Mammary epithelial cell (primary cell): ENCODE measurements around the gene RBM17.
"Not testable (repeated sequence)": the region's sequence is repeated elsewhere in the genome, so short reads cannot be mapped to it uniquely, and the experiment has no call there.

Experiments
- EZH2 ChIP-seq: IDR thresholded peaks from 2 replicates; pipeline ENCODE4 v1.6.1; 2012; ENCODE audit warnings: low read length, inconsistent platforms, borderline replicate concordance
- TF ChIP-seq, protein P1 (sequence below), 2 donors: IDR thresholded peaks in 1 of 2; conservative IDR thresholded peaks in 1 of 2; 2 replicates each; pipeline ENCODE4 v1.5.1; 2011 to 2012; ENCODE audit warnings: inconsistent platforms in 2 of 2, low read length in 2 of 2, mild to moderate bottlenecking in 2 of 2, control low read depth in 1 of 2, low read depth in 1 of 2; ENCODE audit not compliant: insufficient read depth in 1 of 2; ENCODE audit errors: extremely low read depth in 1 of 2

DNA sequence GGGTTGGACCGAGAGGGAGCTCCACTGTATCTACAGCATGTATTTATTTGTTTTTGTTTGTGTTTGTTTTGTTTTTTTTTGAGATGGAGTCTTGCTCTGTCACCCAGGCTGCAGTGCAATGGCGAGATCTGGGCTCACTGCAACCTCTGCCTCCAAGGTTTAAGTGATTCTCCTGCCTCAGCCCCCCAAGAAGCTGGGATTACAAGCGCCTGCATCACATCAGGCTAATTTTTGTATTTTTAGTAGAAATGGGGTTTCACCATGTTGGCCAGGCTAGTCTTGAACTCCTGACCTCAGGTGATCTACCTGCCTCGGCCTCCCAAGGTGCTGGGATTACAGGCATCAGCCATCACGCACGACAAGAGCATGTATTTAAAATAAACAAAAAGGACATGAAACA lies 45.5 kb upstream of the RBM17 start:
- TF ChIP-seq, protein P1, sequence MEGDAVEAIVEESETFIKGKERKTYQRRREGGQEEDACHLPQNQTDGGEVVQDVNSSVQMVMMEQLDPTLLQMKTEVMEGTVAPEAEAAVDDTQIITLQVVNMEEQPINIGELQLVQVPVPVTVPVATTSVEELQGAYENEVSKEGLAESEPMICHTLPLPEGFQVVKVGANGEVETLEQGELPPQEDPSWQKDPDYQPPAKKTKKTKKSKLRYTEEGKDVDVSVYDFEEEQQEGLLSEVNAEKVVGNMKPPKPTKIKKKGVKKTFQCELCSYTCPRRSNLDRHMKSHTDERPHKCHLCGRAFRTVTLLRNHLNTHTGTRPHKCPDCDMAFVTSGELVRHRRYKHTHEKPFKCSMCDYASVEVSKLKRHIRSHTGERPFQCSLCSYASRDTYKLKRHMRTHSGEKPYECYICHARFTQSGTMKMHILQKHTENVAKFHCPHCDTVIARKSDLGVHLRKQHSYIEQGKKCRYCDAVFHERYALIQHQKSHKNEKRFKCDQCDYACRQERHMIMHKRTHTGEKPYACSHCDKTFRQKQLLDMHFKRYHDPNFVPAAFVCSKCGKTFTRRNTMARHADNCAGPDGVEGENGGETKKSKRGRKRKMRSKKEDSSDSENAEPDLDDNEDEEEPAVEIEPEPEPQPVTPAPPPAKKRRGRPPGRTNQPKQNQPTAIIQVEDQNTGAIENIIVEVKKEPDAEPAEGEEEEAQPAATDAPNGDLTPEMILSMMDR (conservative IDR thresholded peaks at IDR 0.05 in 1 of 2, IDR thresholded peaks at IDR 0.05 in 1 of 2; ENCODE audit: extremely low read depth in 1 of 2, insufficient read depth in 1 of 2, low read depth in 1 of 2, low read length in 2 of 2): not testable (repeated sequence)
- not testable (repeated sequence) for TF ChIP-seq EZH2
